ENCODE measurements around the gene PGBD4. TPM values are rescaled to one million over a fixed set of nuclear protein-coding genes. Genes with fewer than 3 reads are reported as not detected.

Gene PGBD4
- total RNA-seq, 2 experiments from 2014 or later, result 4.1 to 4.4 TPM

- TF ChIP-seq EZH2phosphoT487 (IDR thresholded peaks at IDR 0.05; ENCODE audit: borderline replicate concordance, low read depth, low read length) (no peak), CTCF (conservative IDR thresholded peaks at IDR 0.05; ENCODE audit: low read length) (peak; percentile 92)
- H2AFZ ChIP-seq (ENCODE audit: low read length), result peak overlapping the region; percentile 41; the same call in 1 of the 2 replicates
Observed at GRCh38 chr15:34109797-34110663, 8.1 kb downstream of the PGBD4 start.

GRCh38 chr15:34111488-34111887, 9.6 kb downstream of the PGBD4 start:
- Histone ChIP-seq H3K27ac (ENCODE audit: low read depth, low read length, poor library complexity, severe bottlenecking) (no peak overlapping the region), H2AFZ (ENCODE audit: low read length) (peak overlapping the region; percentile 45), H4K20me1 (ENCODE audit: insufficient read depth, low read length) (no peaks in the 10 kb centered on the region), H3K79me2 (ENCODE audit: insufficient read depth, low read depth, low read length) (no peaks in the 10 kb centered on the region), H3K9me3 (ENCODE audit: low read length) (no peaks in the 10 kb centered on the region), H3K4me2 (ENCODE audit: low read length) (no peak overlapping the region), H3K9me2 (ENCODE audit: insufficient read depth, low read length) (no peaks in the 10 kb centered on the region), H3K4me3 (ENCODE audit: low read depth, low read length, poor library complexity, severe bottlenecking) (no peak overlapping the region), H3K4me1 (ENCODE audit: insufficient read depth, low read length, poor library complexity, severe bottlenecking) (no peaks in the 10 kb centered on the region), H3K36me3 (ENCODE audit: insufficient read depth, low read length) (no peaks in the 10 kb centered on the region; the same call in 1 of the 2 replicates)
- intact Hi-C loops (cut with micrococcal nuclease; ENCODE audit: unreplicated experiment), result no loop called here
- no peak for TF ChIP-seq CTCF (conservative IDR thresholded peaks at IDR 0.05; ENCODE audit: low read length)
- TF ChIP-seq EZH2phosphoT487 (IDR thresholded peaks at IDR 0.05; ENCODE audit: borderline replicate concordance, low read depth, low read length), result no peak
- no peak for DNase-seq (ENCODE audit: low spot score)
- ChIA-PET POLR2A (interaction anchor here (0.6 to 0.9 kb wide), 4 partner anchors 21 to 105 kb away, joined by 3 read pairs; no protein-coding TSS in a partner anchor), CTCF (ENCODE audit: unreplicated experiment) (no interaction called here)
- no TSS peak for BruUV-seq (replicated peaks)

More at GRCh38 chr15:34109797-34110663, 8.1 kb downstream of the PGBD4 start:
- no peaks in the 10 kb centered on the region for H3K9me2 ChIP-seq (ENCODE audit: insufficient read depth, low read length)
- no peaks in the 10 kb centered on the region for H3K9me3 ChIP-seq (ENCODE audit: low read length)
- no TSS peak for BruUV-seq (replicated peaks)
- no peaks in the 10 kb centered on the region for H3K79me2 ChIP-seq (ENCODE audit: insufficient read depth, low read depth, low read length)
- CTCF ChIA-PET (ENCODE audit: unreplicated experiment), result interaction anchor here (1.0 to 1.5 kb wide), 3 partner anchors 98 to 478 kb away, joined by 3 to 4 read pairs (median 3); partner anchors contain the start of gene KATNBL1
- no peak overlapping the region for H3K4me2 ChIP-seq (ENCODE audit: low read length)
- peak; percentile 49 for DNase-seq (ENCODE audit: low spot score)
- POLR2A ChIA-PET, result interaction anchor here (0.7 to 1.6 kb wide), 7 partner anchors 10 to 1206 kb away, joined by 3 to 11 read pairs (median 4); partner anchors contain the start of gene KATNBL1
- intact Hi-C loops (cut with micrococcal nuclease; ENCODE audit: unreplicated experiment), result loop anchor here (1.0 kb wide), 2 partner anchors 100 to 473 kb away; partner anchors contain the start of genes GOLGA8B and KATNBL1
- H3K4me3 ChIP-seq (ENCODE audit: low read depth, low read length, poor library complexity, severe bottlenecking), result no peak overlapping the region
- no peaks in the 10 kb centered on the region for H4K20me1 ChIP-seq (ENCODE audit: insufficient read depth, low read length)
- H3K27ac ChIP-seq (ENCODE audit: low read depth, low read length, poor library complexity, severe bottlenecking), result no peak overlapping the region
- no peaks in the 10 kb centered on the region for H3K4me1 ChIP-seq (ENCODE audit: insufficient read depth, low read length, poor library complexity, severe bottlenecking)
- no peaks in the 10 kb centered on the region; the same call in 1 of the 2 replicates for H3K36me3 ChIP-seq (ENCODE audit: insufficient read depth, low read length)
